HG02938 (cell line): ENCODE results near the gene METRNL.
"Not testable (repeated sequence)": the region's sequence is repeated elsewhere in the genome, so short reads cannot be mapped to it uniquely, and the experiment has no call there.

Experiments used
- ATAC-seq: cut with Tn5 transposase; IDR thresholded peaks from one replicate; pipeline ENCODE4 v1.9.1; 2021; ENCODE audit warnings: mild to moderate bottlenecking, moderate library complexity; ENCODE audit not compliant: unreplicated experiment

Gene METRNL

GRCh38 chr17:83118071-83118841 is 38.8 kb downstream of the METRNL start:
- no peak for ATAC-seq

GRCh38 chr17:83119987-83120864 is 40.8 kb downstream of the METRNL start:
- ATAC-seq = no peak

DNA sequence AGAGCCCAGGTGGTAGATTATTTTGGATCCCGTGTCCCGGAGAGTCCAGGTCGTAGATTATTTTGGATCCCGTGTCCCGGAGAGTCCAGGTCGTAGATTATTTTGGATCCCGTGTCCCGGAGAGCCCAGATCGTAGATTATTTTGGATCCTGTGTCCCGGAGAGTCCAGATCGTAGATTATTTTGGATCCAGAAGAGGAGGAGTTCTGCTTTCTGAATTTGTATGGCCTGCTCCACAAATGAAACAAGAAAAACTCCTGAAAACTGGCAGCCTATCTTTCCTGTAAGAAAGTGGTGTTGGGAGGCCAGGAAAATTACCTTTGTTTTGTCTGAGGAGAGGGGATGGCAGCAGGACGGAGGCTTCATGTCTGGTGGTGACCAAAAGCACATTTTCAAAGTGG is 42.1 kb downstream of the METRNL start:
- not testable (repeated sequence) for ATAC-seq

DNA sequence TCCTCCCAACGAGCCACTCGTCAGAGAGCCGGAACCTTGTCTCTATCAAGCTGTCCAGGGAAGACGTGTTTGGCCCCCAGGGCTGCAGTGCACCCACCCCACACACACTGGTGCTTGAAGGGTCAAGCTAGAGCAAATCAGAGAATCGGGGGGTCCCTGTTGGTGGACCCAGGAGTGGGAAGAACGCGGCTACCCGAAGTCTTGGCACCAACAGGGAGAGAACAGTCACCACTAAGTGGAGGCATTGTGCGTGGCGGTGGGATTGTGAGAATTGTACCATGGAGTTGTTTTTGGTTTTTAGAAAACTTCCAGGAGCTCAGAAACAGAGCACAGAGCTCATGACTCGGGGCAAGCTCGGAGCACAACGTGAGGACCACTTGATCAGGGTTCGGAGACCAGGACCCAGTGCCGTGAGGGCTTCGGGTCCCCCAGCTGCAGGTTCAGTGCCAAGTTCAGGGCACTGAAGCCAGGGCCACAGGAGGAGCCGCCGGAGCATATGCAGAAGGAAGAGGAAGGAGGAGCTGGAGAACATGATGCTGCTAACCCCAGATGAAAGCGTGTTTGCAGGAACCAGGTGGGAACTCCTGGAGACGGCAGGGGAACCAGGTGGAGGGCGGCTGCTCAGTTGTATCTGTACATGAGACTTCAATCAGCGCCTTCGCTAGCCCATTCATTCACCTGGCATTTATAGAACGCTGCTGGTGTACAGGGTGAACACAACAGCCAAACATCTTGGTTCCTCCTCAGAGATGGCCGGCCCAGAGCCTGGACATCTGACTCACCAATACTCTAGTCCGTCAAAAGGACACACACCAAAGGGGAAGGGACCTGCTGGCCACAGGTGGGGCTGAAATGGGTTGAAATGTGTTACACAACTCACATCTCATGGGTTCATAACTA is 42.8 kb downstream of the METRNL start:
- ATAC-seq = no peak

DNA sequence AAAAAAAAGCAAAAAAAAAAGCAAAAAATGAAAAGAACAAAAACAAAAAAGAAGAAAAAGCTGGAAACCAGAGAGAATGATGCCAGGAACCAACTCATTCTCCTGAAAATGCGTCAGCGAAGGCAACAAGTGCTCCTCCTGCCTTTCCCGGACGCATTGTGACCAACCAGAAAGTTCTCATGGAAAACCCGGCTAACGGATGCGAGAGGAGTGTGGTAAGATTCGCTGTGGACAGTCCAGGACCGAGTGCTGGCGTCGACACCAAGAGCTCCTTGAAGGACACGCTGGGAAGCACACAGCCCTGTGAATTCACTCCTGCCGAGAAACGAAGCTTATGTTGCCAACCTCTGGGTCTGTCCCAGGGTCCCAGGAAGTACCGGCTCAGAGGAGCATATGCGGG is 43.4 kb downstream of the METRNL start:
- ATAC-seq = no peak

GRCh38 chr17:83123896-83124801 is 44.7 kb downstream of the METRNL start:
- ATAC-seq = no peak

GRCh38 chr17:83124871-83125514 is 45.6 kb downstream of the METRNL start:
- no peak for ATAC-seq

DNA sequence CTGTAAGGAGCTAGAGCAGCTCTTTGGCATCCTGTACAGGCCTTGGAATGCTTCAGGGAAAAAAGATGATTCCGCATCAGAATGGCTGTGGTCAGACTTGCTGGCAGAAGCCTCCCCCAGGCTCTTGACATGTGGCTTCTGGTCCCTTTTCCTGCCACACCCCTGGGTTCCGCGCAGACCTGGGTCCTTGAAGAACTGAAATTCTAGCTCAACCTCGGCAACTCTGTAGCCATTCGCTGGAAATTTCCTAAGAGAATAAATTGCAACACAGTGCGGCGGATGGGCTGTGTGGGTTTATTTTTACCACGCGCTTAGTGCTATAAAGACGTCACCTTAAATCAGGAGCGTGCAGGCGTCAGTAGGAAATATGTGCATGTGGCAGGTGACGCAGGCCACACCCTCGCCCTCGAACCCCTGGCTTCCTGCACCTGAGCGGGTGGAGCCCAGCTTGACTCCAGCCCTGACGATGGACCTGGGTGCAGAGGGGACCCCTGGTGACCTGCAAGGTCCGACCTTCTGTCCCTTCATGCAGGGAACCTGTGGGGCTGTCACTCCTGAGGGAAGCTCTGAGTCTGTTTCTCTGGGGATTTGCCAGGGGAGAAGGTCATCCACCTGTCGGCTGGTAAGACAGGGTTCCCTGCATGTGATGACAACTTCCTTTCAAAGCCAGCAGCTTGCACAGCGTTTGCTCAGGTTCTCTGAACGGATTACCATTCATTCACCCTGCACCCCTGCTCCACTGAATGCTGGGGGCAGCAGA is 46.3 kb downstream of the METRNL start:
- no peak for ATAC-seq

- ATAC-seq = no peak
These were observed 46.9 kb downstream of the METRNL start for GRCh38 chr17:83126275-83126811.

- ATAC-seq = no peak
These were observed 48.2 kb downstream of the METRNL start for GRCh38 chr17:83127431-83128160.

DNA sequence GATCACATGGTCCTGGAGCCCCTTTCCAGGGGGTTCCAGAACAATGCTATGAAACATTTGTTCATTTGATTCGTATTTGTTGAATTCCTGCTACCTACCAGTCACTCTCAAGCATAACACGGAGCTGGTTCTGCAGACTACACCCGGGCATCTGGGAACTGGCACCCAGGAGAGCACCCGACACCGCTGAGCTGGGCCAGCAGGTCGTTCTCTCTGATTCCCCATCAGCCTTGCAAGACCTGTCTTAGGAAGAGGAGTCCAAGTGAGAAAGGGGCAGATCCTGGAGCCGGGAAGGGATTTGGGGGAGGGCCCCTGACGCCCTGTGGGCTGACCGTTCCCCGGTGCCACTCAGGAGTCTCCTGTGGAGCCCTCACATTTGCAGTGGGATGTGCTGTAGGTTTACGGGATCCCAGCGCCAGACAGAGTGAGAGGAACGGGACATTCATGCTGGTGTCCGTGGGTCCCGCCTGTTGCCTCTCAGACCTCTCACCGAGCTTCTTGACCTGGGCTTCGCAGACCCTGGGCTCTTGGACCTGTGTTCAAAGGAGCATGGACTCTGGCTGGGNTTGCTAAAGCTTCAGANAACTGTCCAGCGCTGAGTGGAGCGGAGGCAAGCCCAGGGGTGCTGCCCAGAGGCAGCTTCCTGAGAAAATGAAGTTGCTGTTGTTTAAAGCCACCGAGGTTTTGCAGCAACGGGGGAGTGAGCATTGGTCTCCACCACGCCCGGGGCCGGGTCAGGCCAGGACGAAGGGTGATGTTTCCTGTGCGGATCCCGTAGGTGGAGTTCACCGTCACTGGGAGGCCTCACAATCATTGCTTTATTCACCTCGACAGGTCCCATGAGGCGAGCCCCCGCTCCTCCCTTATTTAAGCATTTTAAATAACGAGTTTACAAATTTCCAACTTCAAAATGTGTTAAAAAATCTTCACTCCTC is 49.2 kb downstream of the METRNL start:
- ATAC-seq = no peak

- no peak for ATAC-seq
These were observed 50.3 kb downstream of the METRNL start for GRCh38 chr17:83129676-83130075.

DNA sequence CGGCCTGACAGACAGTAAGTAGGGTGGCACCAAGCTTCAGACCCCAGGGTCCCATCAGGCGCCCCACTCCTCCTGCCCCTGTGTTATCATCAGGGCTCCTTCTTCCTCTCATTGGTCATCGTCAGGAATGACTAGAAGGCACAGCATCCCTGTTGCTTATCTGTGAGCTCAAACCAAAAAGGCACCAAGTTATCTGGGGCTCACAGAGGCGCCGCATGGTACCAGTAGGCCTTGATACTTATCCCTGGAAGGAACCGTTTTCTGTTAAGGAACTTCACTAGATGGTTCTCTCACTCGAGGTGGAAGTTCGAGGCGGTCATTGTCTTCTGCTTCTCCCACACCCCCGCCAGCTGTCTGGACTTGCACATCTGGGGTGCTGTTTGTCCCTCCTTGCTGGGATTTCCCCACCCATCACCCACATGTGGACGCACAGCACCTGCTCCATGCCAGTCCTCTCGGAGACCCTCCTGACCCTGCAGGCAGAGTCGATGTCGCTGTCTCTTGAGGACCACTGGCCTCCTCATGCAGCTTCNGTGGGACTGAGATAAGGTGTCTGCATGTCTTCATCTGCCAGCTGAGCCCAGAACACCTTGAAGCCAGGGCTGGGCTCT is 52.1 kb downstream of the METRNL start:
- ATAC-seq = no peak

DNA sequence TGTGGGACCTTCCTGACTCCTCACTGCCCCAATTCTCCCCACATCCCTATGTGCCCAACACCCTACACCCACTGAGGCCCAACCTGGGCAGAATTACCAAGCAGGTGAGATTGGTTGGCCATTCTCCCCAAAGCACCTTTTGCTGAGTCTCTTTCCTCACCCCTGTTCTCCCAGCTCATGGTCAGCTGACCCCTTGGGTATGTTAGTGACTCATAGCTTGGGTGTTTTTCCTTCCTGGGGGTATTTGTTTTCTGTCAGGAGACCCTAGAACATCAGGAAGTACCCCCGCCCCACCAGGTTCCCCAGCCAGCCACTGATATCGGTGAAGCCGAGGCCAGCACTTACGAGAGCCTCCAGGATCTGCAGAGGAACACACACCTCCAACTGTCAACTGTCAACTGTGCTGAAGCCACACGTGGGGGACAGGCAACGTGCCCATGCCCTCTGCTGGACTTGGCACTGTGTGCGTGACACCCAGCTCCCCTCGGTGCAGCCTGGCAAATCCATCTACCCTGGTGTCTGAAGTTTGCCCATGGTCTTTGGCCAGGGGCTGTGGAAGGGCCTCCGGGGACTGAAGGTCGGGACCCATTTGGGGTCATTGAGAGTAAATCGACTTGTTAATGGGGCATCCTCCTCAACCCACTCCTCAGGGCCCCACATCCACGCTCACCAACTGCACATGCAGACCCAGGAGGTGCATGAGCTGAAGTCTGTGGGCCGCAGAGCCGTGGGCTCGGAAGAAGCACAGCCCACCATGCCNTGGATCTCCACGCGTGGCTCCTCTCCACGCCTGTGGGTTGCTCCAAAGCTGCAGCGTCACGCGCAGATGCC is 53.1 kb downstream of the METRNL start:
- no peak for ATAC-seq

DNA sequence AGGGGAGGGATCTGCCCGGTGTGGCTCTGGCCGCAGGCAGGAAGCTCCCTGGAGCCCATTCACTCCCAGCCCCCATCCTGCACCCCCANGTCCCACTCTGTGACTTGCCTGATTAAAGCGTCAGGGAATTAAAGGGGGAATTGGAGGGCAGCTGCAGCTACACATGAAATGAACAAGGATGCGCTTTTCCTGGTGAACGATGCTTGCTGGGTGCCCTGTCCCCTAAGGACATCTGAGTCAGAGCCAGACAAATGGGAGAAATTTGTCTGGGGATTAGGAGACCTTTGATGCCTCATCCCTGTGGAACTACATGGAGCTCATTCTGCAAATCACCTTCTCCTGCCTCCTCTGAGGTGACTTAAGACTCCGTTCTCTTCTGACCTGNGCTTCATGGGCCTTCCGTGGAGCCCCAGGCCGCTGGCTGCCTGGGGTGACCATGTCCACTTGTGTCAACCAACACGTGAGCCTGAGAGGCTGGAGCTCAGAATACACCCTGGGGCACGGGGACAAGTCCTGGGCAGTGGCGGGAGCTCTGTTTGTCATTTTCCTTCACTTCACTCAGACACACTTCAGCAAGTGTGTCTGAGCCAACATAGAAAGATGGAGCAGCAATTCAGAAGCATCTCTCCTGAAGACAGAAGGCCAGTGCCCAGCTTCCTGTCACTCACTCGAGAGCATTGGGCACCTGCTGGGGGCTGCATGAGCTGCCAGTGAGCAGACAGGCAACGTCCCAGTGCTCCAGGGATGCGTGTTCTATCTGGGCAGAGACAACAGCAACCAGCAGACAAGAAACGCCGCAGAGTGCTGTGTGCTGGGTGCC is 54.1 kb downstream of the METRNL start:
- no peak for ATAC-seq
